GM19193 (cell line): ENCODE data around the gene ACVRL1.

ENCODE experiments used
- POLR2A ChIP-seq: IDR thresholded peaks from 4 replicates; pipeline ENCODE4 v1.6.1; 2011; ENCODE audit not compliant: insufficient read depth, insufficient read length; ENCODE audit errors: extremely low read depth

Gene ACVRL1

GRCh38 chr12:51937926-51938325, 30.6 kb downstream of the ACVRL1 start:
- no peak for TF ChIP-seq POLR2A

- no peak for TF ChIP-seq POLR2A
Observed at GRCh38 chr12:51938726-51939125, 31.4 kb downstream of the ACVRL1 start.

- no peak for TF ChIP-seq POLR2A
Observed at GRCh38 chr12:51941011-51941581, 33.8 kb downstream of the ACVRL1 start.

GRCh38 chr12:51941604-51942003, 34.3 kb downstream of the ACVRL1 start:
- TF ChIP-seq POLR2A, result no peak

- TF ChIP-seq POLR2A, result no peak
Observed at GRCh38 chr12:51942056-51942455, 34.8 kb downstream of the ACVRL1 start.

GRCh38 chr12:51942501-51943000, 35.2 kb downstream of the ACVRL1 start:
- no peak for TF ChIP-seq POLR2A

- no peak for TF ChIP-seq POLR2A
Observed at GRCh38 chr12:51943346-51943745, 36.0 kb downstream of the ACVRL1 start.

GRCh38 chr12:51944608-51945233, 37.4 kb downstream of the ACVRL1 start:
- TF ChIP-seq POLR2A, result no peak

GRCh38 chr12:51947246-51947996, 40.1 kb downstream of the ACVRL1 start:
- no peak for TF ChIP-seq POLR2A

- no peak for TF ChIP-seq POLR2A
Observed at GRCh38 chr12:51948066-51948465, 40.8 kb downstream of the ACVRL1 start.

GRCh38 chr12:51949342-51950030, 42.2 kb downstream of the ACVRL1 start:
- no peak for TF ChIP-seq POLR2A

GRCh38 chr12:51950682-51951198, 43.4 kb downstream of the ACVRL1 start:
- TF ChIP-seq POLR2A, result no peak

- TF ChIP-seq POLR2A, result no peak
Observed at GRCh38 chr12:51951199-51951842, 44.0 kb downstream of the ACVRL1 start, which contains the start of gene ACVR1B. Gene ACVR1B, plus strand, starts transcription at chr12:51951699. Its CDS starts 45 bp downstream, at chr12:51951744.

GRCh38 chr12:51951843-51952722, 44.8 kb downstream of the ACVRL1 start:
- no peak for TF ChIP-seq POLR2A

- no peak for TF ChIP-seq POLR2A
Observed at GRCh38 chr12:51953089-51953488, 45.8 kb downstream of the ACVRL1 start.
